HCT116 (cell line): Measurements from ENCODE around the gene NBPF4. TPM values are rescaled to one million over a fixed set of nuclear protein-coding genes. Genes with fewer than 3 reads are reported as not detected.
A peak's percentile ranks its signal among the peaks of the same experiment; 100 is the strongest.

ENCODE experiments used
- ATAC-seq: fragments of 200-7000 bp; cut with Tn5 transposase; 2 replicates; pipeline ENCODE4 v1.9.1; 2020; ENCODE audit warnings: mild to moderate bottlenecking, moderate library complexity
- BruUV-seq: library from RNA; stranded (reverse); fragments of 400-500 nt; replicated peaks from 2 replicates; lab custom pipeline; 2021; lab: Mats Ljungman, UMichigan
- CTCF ChIA-PET: fragments of 300-600 bp; sonication (Branson Sonifier 250); formaldehyde crosslinking; loops from one replicate; lab custom pipeline; 2021; ENCODE audit warnings: antibody characterized with exemption; lab: Charles Lee
- POLR2A ChIA-PET: fragments of 300-600, 350-600 bp; sonication (Branson Sonifier 250); formaldehyde crosslinking; loops from one replicate; lab custom pipeline; 2021; ENCODE audit warnings: antibody characterized with exemption; lab: Charles Lee
- RAD21 ChIA-PET, 2 experiments: fragments of 300-600 bp; sonication (Branson Sonifier 250); formaldehyde crosslinking; loops; one replicate each; lab custom pipeline; 2023; ENCODE audit warnings: low total read pairs in 2 of 2; ENCODE audit not compliant: uncharacterized antibody in 2 of 2, unreplicated experiment in 2 of 2, low non-redundant PET in 1 of 2; lab: Charles Lee
- DNase-seq: peaks from one replicate; pipeline ENCODE4 v3.0.0-alpha.2; 2010; ENCODE audit warnings: low read depth, low spot score
- H2AFZ ChIP-seq: fragments of 200-600 bp; shearing (Covaris generic), sonication (generic); 2 replicates; pipeline ENCODE4 v1.6.1; 2017; ENCODE audit warnings: low read depth, mixed run types, mixed read lengths, antibody characterized with exemption, low read length; ENCODE audit not compliant: poor library complexity, severe bottlenecking
- H3K27ac ChIP-seq: 2 replicates; pipeline ENCODE4 v1.5.1; 2012; ENCODE audit warnings: low read depth, low read length
- H3K27me3 ChIP-seq: fragments of 200-600 bp; sonication (generic); 2 replicates; pipeline ENCODE4 v1.6.1; 2016; ENCODE audit warnings: mixed run types, low read length, mixed read lengths; ENCODE audit not compliant: insufficient read depth
- H3K36me3 ChIP-seq, 2 experiments: fragments of 200-500 bp in 1 of 2; fragments of 200-600 bp in 1 of 2; sonication (Bioruptor generic) in 1 of 2; sonication (generic) in 1 of 2; 2 replicates each; pipeline versions ENCODE4 v1.5.1 to v1.6.1; 2014 to 2016; ENCODE audit warnings: low read length in 2 of 2, inconsistent platforms in 1 of 2, mixed read lengths in 1 of 2, mixed run types in 1 of 2; ENCODE audit not compliant: insufficient read depth in 2 of 2, control insufficient read depth in 1 of 2
- H3K4me1 ChIP-seq, 2 experiments: fragments of 200-600 bp in 1 of 2; sonication (generic) in 1 of 2; 2 replicates each; pipeline versions ENCODE4 v1.5.1 to v1.6.1; 2012 to 2017; ENCODE audit warnings: low read length in 2 of 2, inconsistent platforms in 1 of 2, mild to moderate bottlenecking in 1 of 2, mixed read lengths in 1 of 2, mixed run types in 1 of 2, moderate library complexity in 1 of 2; ENCODE audit not compliant: insufficient read depth in 2 of 2, control insufficient read depth in 1 of 2
- H3K4me2 ChIP-seq: fragments of 200-600 bp; sonication (generic); 2 replicates; pipeline ENCODE4 v1.6.1; 2017; ENCODE audit warnings: mixed run types, low read length, mixed read lengths
- H3K4me3 ChIP-seq, 2 experiments: fragments of 200-600 bp in 1 of 2; sonication (generic) in 1 of 2; replicated peaks in 1 of 2; 2 replicates each; pipeline ENCODE4 v1.5.1; 2011 to 2016; ENCODE audit warnings: low read length in 2 of 2, control low read depth in 1 of 2, low read depth in 1 of 2, mild to moderate bottlenecking in 1 of 2, mixed read lengths in 1 of 2, mixed run types in 1 of 2
- H3K79me2 ChIP-seq: fragments of 200-600 bp; sonication (generic); 2 replicates; pipeline ENCODE4 v1.6.1; 2017; ENCODE audit warnings: mild to moderate bottlenecking, mixed run types, low read length, moderate library complexity, mixed read lengths; ENCODE audit not compliant: insufficient read depth
- H3K9ac ChIP-seq: fragments of 200-600 bp; sonication (generic); 2 replicates; pipeline ENCODE4 v1.6.1; 2016; ENCODE audit warnings: low read length, mixed read lengths
- H3K9me2 ChIP-seq: fragments of 200-600 bp; sonication (generic), shearing (Covaris generic); 2 replicates; pipeline ENCODE4 v1.6.1; 2017; ENCODE audit warnings: mixed run types, mild to moderate bottlenecking, moderate library complexity; ENCODE audit not compliant: insufficient read depth
- H3K9me3 ChIP-seq, 2 experiments: fragments of 200-500 bp in 1 of 2; fragments of 200-600 bp in 1 of 2; sonication (Bioruptor generic) in 1 of 2; sonication (generic) in 1 of 2; 2 replicates each; pipeline ENCODE4 v1.6.1; 2014 to 2017; ENCODE audit warnings: low read length in 2 of 2, mixed read lengths in 2 of 2, inconsistent platforms in 1 of 2, low read depth in 1 of 2, mild to moderate bottlenecking in 1 of 2, mixed run types in 1 of 2, moderate library complexity in 1 of 2; ENCODE audit not compliant: control insufficient read depth in 1 of 2, insufficient read depth in 1 of 2
- H4K20me1 ChIP-seq: fragments of 200-600 bp; sonication (generic), shearing (Covaris generic); 2 replicates; pipeline ENCODE4 v1.6.1; 2017; ENCODE audit warnings: mixed run types, mild to moderate bottlenecking, moderate library complexity; ENCODE audit not compliant: insufficient read depth
- CBX3 ChIP-seq: IDR thresholded peaks from 2 replicates; pipeline ENCODE4 v1.6.1; 2012; ENCODE audit warnings: low read depth
- CEBPB ChIP-seq: IDR thresholded peaks from 2 replicates; pipeline ENCODE4 v1.6.1; 2012; ENCODE audit warnings: low read depth
- EGR1 ChIP-seq: IDR thresholded peaks from 2 replicates; pipeline ENCODE4 v1.6.1; 2012; ENCODE audit warnings: low read depth
- ELF1 ChIP-seq: IDR thresholded peaks from 2 replicates; pipeline ENCODE4 v1.6.1; 2012; ENCODE audit warnings: low read depth, borderline replicate concordance
- EZH2phosphoT487 ChIP-seq: fragments of 200-600 bp; IDR thresholded peaks from 2 replicates; pipeline ENCODE4 v1.6.1; 2018; ENCODE audit warnings: antibody characterized with exemption, borderline replicate concordance
- POLR2A ChIP-seq: IDR thresholded peaks from 2 replicates; pipeline ENCODE4 v1.7.0; 2011; ENCODE audit warnings: borderline replicate concordance; ENCODE audit not compliant: insufficient read depth, insufficient read length; ENCODE audit errors: extremely low read depth
- RAD21 ChIP-seq: IDR thresholded peaks from 2 replicates; pipeline ENCODE4 v1.6.1; 2012; ENCODE audit warnings: low read depth, mild to moderate bottlenecking
- SIN3A ChIP-seq: IDR thresholded peaks from 2 replicates; pipeline ENCODE4 v1.6.1; 2012; ENCODE audit warnings: low read depth
- TCF7L2 ChIP-seq: IDR thresholded peaks from 2 replicates; pipeline ENCODE4 v1.7.0; 2011; ENCODE audit warnings: borderline replicate concordance, inconsistent platforms; ENCODE audit not compliant: insufficient read depth, insufficient read length; ENCODE audit errors: extremely low read depth
- ZNF274 ChIP-seq: fragments of 200-500 bp; sonication (Bioruptor generic); IDR thresholded peaks from 2 replicates; pipeline ENCODE4 v1.6.1; 2014; ENCODE audit warnings: mild to moderate bottlenecking, low read depth, low read length, inconsistent platforms
- intact Hi-C: fragments of 100-400 bp; cut with micrococcal nuclease; formaldehyde crosslinking; loops from 2 replicates; pipeline ENCODE4 v1.10.0; 2022
- total RNA-seq: library from RNA; stranded (reverse); gene quantifications from one replicate; pipeline ENCODE4 v1.2.1, GENCODE V29; 2021; ENCODE audit not compliant: unreplicated experiment
- TF ChIP-seq, protein P1 (sequence below): IDR thresholded peaks from 2 replicates; pipeline ENCODE4 v1.6.1; 2012
- TF ChIP-seq, protein P2 (sequence below): IDR thresholded peaks from 2 replicates; pipeline ENCODE4 v1.6.1; 2011; ENCODE audit warnings: mild to moderate bottlenecking, low read length, moderate library complexity; ENCODE audit not compliant: insufficient replicate concordance; ENCODE audit errors: extremely low read depth
- TF ChIP-seq, protein P3 (sequence below): IDR thresholded peaks from 2 replicates; pipeline ENCODE4 v1.6.1; 2012; ENCODE audit warnings: low read depth
- TF ChIP-seq, protein P4 (sequence below): IDR thresholded peaks from 2 replicates; pipeline ENCODE4 v1.6.1; 2012

NBPF4 gene
- total RNA-seq, 1 experiment from 2014 or later: not detected

DNA sequence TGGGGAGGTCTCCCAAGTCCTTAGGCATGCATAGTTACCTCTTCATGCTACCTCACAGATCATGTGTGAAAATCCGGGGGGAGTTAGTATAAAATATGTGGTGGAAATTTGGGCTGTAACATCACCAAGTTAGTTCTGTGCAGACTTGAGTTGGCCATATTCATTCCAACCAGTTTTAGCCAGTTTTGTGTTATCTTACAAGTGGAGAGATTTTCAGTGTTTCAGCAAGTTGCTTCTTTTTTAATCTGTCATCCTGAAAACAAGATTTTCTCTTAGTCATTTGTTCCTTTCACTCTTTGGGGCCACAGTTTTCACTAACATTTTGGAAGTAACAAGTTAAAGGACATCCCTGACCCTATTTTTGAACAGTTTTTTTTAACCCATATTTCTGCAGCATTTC, 55.1 kb downstream of the NBPF4 start:
- Histone ChIP-seq H3K27ac (no peak overlapping the region), H3K79me2 (peaks cover 65% of the 10 kb centered on the region), H3K9me3 (no peaks in the 10 kb centered on the region), H4K20me1 (no peaks in the 10 kb centered on the region), H2AFZ (no peak overlapping the region), H3K4me1 (no peaks in the 10 kb centered on the region), H3K36me3 (peaks cover 5 to 8% of the 10 kb centered on the region in 2 experiments; a peak in 2 of 4 replicates), H3K9me2 (no peaks in the 10 kb centered on the region), H3K27me3 (no peaks in the 10 kb centered on the region), H3K9ac (no peak overlapping the region), H3K4me2 (no peak overlapping the region), H3K4me3 (no peak overlapping the region)
- intact Hi-C loops: no loop called here
- CTCF ChIA-PET: no interaction called here
- no peak for ATAC-seq
- RAD21 ChIA-PET: no interaction called here
- TF ChIP-seq SIN3A: no peak
- TF ChIP-seq, protein P1, sequence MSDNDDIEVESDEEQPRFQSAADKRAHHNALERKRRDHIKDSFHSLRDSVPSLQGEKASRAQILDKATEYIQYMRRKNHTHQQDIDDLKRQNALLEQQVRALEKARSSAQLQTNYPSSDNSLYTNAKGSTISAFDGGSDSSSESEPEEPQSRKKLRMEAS: no peak
- no peak for TF ChIP-seq ZNF274
- no peak for TF ChIP-seq EGR1
- TF ChIP-seq POLR2A: no peak
- DNase-seq: no peak
- no TSS peak for BruUV-seq
- POLR2A ChIA-PET: no interaction called here

DNA sequence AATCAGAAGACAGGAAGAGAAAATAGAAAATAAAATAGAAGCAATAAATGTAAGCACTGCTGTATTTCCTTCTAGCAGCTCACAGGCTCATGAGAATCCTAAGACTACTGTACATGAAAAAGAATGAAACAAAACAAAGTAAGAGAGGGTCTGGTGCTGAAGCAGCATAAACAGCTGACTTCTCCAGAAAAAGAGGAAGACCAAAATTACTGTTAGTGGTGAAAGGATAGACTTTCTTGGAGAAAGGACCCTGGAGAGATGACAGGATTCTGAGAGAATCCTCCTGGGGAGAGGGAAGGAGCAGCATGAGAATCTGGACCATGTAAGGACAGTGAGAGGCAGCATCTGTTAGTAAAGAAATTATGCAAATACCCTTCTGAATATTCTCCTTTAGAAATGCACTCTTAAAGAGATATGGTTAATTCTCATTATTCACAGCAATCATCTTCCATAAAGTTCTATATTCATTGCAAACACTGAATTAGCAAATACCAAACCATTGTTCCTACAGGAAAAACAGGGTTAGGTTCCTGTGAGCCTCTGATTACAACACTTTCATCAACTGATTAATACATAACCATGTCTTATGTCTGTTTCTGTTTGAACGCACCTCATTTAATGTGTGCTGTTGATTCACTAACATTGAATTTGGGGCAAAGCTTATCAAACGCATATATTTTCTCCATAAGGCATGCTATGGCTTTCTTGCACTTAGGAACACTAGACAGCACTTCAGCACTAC, 60.7 kb downstream of the NBPF4 start:
- intact Hi-C loops: no loop called here

More for the DNA sequence above, 60.7 kb downstream of the NBPF4 start:
- no peak overlapping the region for H3K9ac ChIP-seq
- H3K4me2 ChIP-seq: peak overlapping the region; percentile 8; the same call in 1 of the 2 replicates
- H3K4me1 ChIP-seq: peaks cover 0 to 17% of the 10 kb centered on the region in 2 experiments; a peak in 2 of 4 replicates
- no peak for DNase-seq
- H3K79me2 ChIP-seq: peaks cover 25% of the 10 kb centered on the region
- TF ChIP-seq RAD21 (no peak), CBX3 (no peak), ELF1 (no peak), EGR1 (no peak), SIN3A (no peak), TCF7L2 (no peak), CEBPB (no peak), EZH2phosphoT487 (no peak)
- TF ChIP-seq, protein P2, sequence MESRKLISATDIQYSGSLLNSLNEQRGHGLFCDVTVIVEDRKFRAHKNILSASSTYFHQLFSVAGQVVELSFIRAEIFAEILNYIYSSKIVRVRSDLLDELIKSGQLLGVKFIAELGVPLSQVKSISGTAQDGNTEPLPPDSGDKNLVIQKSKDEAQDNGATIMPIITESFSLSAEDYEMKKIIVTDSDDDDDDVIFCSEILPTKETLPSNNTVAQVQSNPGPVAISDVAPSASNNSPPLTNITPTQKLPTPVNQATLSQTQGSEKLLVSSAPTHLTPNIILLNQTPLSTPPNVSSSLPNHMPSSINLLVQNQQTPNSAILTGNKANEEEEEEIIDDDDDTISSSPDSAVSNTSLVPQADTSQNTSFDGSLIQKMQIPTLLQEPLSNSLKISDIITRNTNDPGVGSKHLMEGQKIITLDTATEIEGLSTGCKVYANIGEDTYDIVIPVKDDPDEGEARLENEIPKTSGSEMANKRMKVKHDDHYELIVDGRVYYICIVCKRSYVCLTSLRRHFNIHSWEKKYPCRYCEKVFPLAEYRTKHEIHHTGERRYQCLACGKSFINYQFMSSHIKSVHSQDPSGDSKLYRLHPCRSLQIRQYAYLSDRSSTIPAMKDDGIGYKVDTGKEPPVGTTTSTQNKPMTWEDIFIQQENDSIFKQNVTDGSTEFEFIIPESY: no peak
- TF ChIP-seq, protein P3, sequence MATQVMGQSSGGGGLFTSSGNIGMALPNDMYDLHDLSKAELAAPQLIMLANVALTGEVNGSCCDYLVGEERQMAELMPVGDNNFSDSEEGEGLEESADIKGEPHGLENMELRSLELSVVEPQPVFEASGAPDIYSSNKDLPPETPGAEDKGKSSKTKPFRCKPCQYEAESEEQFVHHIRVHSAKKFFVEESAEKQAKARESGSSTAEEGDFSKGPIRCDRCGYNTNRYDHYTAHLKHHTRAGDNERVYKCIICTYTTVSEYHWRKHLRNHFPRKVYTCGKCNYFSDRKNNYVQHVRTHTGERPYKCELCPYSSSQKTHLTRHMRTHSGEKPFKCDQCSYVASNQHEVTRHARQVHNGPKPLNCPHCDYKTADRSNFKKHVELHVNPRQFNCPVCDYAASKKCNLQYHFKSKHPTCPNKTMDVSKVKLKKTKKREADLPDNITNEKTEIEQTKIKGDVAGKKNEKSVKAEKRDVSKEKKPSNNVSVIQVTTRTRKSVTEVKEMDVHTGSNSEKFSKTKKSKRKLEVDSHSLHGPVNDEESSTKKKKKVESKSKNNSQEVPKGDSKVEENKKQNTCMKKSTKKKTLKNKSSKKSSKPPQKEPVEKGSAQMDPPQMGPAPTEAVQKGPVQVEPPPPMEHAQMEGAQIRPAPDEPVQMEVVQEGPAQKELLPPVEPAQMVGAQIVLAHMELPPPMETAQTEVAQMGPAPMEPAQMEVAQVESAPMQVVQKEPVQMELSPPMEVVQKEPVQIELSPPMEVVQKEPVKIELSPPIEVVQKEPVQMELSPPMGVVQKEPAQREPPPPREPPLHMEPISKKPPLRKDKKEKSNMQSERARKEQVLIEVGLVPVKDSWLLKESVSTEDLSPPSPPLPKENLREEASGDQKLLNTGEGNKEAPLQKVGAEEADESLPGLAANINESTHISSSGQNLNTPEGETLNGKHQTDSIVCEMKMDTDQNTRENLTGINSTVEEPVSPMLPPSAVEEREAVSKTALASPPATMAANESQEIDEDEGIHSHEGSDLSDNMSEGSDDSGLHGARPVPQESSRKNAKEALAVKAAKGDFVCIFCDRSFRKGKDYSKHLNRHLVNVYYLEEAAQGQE: no peak
- TF ChIP-seq, protein P4, sequence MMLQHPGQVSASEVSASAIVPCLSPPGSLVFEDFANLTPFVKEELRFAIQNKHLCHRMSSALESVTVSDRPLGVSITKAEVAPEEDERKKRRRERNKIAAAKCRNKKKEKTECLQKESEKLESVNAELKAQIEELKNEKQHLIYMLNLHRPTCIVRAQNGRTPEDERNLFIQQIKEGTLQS: no peak
- ChIA-PET POLR2A (no interaction called here), RAD21 (no interaction called here), CTCF (no interaction called here)
- no peaks in the 10 kb centered on the region for H3K9me2 ChIP-seq
- no peaks in the 10 kb centered on the region for H4K20me1 ChIP-seq
- H3K36me3 ChIP-seq: peaks cover 14% of the 10 kb centered on the region in 2 experiments; a peak in 3 of 4 replicates
- H3K27ac ChIP-seq: no peak overlapping the region
- H2AFZ ChIP-seq: no peak overlapping the region
- no peaks in the 10 kb centered on the region for H3K9me3 ChIP-seq
- ATAC-seq: no peak
- no peak overlapping the region for H3K4me3 ChIP-seq
- no TSS peak for BruUV-seq
- H3K27me3 ChIP-seq: no peaks in the 10 kb centered on the region
